Measurements from ENCODE around the gene ZSWIM1.
"Not testable (repeated sequence)": the region's sequence is repeated elsewhere in the genome, so short reads cannot be mapped to it uniquely, and the experiment has no call there.

Gene ZSWIM1

GRCh38 chr20:45909817-45910669 is 29.0 kb downstream of the ZSWIM1 start:
- DNase-seq: no peak

- peak; percentile 94 for DNase-seq
Observed at GRCh38 chr20:45910670-45911485, 29.9 kb downstream of the ZSWIM1 start.

GRCh38 chr20:45911486-45912343 is 30.7 kb downstream of the ZSWIM1 start, which contains the start of gene PLTP:
Gene PLTP, minus strand, starts transcription at chr20:45912155. Its CDS starts 703 bp downstream, at chr20:45911452.
- no peak for DNase-seq

DNA sequence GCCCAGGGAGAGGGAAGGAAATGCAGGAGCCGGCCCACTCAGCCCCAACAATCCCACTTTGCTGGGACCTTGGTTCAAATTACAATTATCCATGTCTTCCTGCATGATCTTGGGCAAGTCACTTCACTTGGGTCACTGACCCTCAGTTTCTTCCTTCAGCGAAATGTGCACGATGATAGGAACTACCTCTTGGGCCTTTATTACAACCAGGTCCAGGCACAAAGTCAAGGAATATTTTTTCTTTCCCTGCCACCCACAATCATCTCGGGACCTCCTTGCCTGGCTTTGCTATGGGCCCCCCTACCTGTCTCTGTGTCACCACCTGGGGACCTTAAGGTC is 31.3 kb downstream of the ZSWIM1 start:
- no peak for DNase-seq

GRCh38 chr20:45913116-45913515 is 32.1 kb downstream of the ZSWIM1 start:
- no peak for DNase-seq

GRCh38 chr20:45917790-45918141 is 36.7 kb downstream of the ZSWIM1 start:
- DNase-seq: no peak

DNA sequence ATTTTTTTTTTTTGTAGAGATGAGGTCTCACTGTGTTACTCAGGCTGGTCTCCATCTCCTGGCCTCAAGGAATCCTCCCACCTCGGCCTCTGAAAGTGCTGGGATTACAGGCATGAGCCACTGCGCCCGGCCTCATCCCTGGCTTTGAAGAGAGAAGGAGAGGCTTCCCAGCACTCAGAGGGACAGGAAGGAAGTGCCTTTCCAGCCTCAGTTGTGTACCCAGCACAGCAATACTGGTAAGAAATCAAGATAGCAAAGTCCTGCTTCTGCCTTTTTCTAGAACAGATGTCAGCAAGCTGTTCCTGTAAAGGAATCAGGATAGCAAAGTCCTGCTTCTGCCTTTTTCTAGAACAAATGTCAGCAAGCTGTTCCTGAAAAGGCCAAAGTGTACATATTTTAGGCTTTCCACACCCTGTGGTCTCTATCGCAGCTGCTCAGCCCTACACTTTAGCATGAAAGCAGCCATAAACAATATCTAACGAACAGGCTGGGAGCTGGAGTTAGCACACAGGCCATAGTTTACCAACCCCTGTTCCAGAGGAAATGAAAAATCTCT is 37.2 kb downstream of the ZSWIM1 start:
- no peak for DNase-seq

- no peak for DNase-seq
Observed at GRCh38 chr20:45918779-45919537, 37.9 kb downstream of the ZSWIM1 start.

- DNase-seq: no peak
Observed at GRCh38 chr20:45919542-45920399, 38.7 kb downstream of the ZSWIM1 start.

- no peak for DNase-seq
Observed at GRCh38 chr20:45920462-45921336, 39.7 kb downstream of the ZSWIM1 start.

- no peak for DNase-seq
Observed at GRCh38 chr20:45921337-45922189, 40.5 kb downstream of the ZSWIM1 start.

DNA sequence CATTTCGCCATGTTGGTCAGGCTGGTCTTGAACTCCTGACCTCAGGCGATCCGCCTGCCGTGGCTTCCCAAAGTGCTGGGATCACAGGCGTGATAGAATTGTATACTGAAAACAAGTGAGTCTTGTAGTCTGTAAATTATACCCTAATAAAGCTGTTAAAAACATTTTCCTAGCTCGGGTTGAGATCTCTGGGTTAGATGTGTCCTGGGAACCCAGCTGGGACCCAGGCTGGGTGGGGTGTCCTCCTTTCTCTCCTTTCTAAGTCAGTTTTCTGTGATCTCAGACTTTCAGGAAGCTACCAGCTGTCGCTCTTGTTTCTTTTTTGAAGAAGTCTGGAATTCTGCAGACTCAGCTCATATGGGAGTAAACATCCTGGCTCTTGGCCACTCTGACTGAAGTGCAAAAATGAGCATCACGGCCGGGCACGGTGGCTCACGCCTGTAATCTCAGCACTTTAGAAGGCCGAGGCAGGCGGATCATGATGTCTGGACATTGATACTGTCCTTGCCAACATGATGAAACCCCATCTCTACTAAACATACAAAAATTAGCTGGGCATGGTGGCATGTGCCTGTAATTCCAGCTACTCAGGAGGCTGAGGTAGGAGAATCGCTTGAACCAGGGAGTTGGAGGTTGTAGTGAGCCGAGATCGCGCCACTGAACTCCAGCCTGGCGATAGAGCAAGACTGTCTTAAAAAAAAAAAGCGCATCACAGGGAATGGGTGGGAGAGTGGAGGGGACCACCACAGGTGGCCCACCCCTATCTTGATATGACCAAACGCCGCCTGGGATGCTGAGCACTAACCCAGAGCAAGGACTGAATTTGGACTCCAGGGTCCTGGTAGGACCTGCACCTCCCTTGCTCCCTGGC is 43.6 kb downstream of the ZSWIM1 start:
- DNase-seq: no peak

- no peak for DNase-seq
Observed at GRCh38 chr20:45925821-45926506, 44.9 kb downstream of the ZSWIM1 start.

- no peak for DNase-seq
Observed at GRCh38 chr20:45926731-45927070, 45.7 kb downstream of the ZSWIM1 start.

GRCh38 chr20:45927071-45927878 is 46.2 kb downstream of the ZSWIM1 start:
- no peak for DNase-seq

GRCh38 chr20:45931680-45932079 is 50.7 kb downstream of the ZSWIM1 start:
- not testable (repeated sequence) for DNase-seq
